OCI-LY3 (cell line): ENCODE data around the gene CCT4.

Experiments used
- CTCF ChIP-seq: fragments of 200-600, 300-600 bp; sonication (generic); IDR thresholded peaks from 2 replicates; pipeline ENCODE4 v1.5.1; 2014; ENCODE audit warnings: antibody characterized with exemption, low read length, low read depth
- EZH2phosphoT487 ChIP-seq: fragments of 200-600 bp; shearing (Covaris generic); IDR thresholded peaks from 2 replicates; pipeline ENCODE4 v1.6.1; 2018; ENCODE audit warnings: antibody characterized with exemption, mixed run types, low read depth

DNA sequence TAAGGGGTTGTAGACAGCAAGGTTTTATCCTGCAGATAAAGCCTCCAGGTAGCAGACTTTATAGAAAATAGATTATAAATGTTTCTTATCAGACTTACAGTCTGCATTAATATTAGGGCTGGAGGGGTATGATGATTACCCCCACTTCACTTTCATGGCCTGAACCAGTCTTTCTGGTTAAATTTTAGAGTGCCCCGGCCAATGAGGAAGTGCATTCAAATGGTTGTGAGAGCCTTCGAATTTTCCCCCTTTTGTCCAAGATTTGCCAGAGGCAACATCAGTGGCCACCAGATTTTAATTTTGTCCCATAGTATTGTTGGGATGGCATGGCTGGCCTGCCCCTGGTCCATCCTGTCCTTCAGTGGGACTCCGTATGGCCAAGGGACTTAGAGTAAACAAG, 48.6 kb upstream of the CCT4 start:
- TF ChIP-seq CTCF (no peak), EZH2phosphoT487 (no peak)
